Activated naive CD4-positive, alpha-beta T cell treated with anti-CD3 and anti-CD28 coated beads, Interleukin-2, amount 50 U/mL, for 72 hours (primary cell): Measurements from ENCODE around the gene PCBP3. TPM values are rescaled to one million over a fixed set of nuclear protein-coding genes. Genes with fewer than 3 reads are reported as not detected.
"Not testable (repeated sequence)": the region's sequence is repeated elsewhere in the genome, so short reads cannot be mapped to it uniquely, and the experiment has no call there.

Experiments
- ATAC-seq, 2 donors: fragments of 150-1000 bp; cut with Tn5 transposase; 2 replicates each; pipeline ENCODE4 v1.10.0; 2021; ENCODE audit warnings: mild to moderate bottlenecking in 2 of 2, moderate library complexity in 2 of 2
- DNase-seq, 2 donors: peaks; one replicate each; pipeline ENCODE4 v3.0.0; 2021 to 2022; ENCODE audit warnings: low spot score in 2 of 2
- H3K27ac Mint-ChIP-seq, 2 donors: one replicate each; pipeline ENCODE4 v1.8.0; 2022; ENCODE audit warnings: mild to moderate bottlenecking in 2 of 2, mixed read lengths in 2 of 2
- H3K36me3 Mint-ChIP-seq, 2 donors: one replicate each; pipeline ENCODE4 v1.8.0; 2022; ENCODE audit warnings: mixed read lengths in 2 of 2
- H3K9me3 Mint-ChIP-seq, 2 donors: one replicate each; pipeline ENCODE4 v1.8.0; 2022; ENCODE audit warnings: mixed read lengths in 2 of 2
- total RNA-seq, 2 donors: library from RNA; stranded (reverse); gene quantifications; one replicate each; pipeline ENCODE4 v1.2.3, GENCODE V29; 2022

The PCBP3 gene
- total RNA-seq, 2 donors from 2014 or later, result 19.7 to 26.3 TPM

DNA sequence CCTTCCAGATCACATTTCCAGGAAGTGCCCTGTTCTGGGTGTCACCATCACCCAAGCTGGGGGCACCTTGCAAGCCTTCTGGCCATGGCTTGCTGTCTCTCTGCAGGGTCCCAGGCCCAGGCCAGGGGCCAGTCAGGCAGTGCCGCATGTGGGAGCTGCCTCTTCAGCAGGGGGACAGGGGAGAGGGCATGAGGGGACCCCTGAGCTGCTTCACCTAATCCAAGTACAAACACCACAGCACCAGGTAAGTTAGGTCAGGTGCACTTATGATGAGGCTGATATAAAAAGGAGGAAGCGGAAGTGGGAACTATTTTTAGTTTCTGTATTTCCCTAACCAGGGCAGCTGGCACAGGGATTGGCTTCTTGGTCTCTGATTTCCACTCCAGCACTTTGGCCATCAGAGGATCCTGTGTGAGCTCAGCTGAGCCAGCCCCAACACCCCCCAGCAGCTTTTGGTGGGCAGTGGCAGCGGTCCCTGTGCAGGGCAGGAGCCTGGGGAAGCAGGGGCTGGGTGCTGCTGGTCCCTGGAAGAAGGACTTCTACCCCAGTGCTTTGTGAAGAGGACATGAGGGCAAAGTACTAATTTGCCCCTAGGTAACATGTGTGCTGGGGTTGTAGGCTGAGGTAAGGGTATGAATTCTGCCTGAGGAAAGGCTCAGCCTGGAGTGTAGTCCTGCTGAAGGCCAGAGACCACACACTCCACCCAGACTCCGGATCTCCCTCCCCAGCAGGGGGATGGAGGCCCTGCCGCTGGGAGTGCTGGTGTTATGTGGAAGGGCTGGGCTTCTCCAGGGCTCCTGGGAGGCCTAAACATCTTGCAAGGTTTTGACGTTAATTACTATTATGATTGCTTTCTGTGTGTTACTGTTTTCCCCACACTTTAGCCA, 3.3 kb upstream of the PCBP3 start:
- Mint-ChIP-seq H3K9me3 (no peaks in the 10 kb centered on the region), H3K27ac (no peak overlapping the region), H3K36me3 (no peaks in the 10 kb centered on the region)
- DNase-seq, result no peak
- ATAC-seq, result no peak

DNA sequence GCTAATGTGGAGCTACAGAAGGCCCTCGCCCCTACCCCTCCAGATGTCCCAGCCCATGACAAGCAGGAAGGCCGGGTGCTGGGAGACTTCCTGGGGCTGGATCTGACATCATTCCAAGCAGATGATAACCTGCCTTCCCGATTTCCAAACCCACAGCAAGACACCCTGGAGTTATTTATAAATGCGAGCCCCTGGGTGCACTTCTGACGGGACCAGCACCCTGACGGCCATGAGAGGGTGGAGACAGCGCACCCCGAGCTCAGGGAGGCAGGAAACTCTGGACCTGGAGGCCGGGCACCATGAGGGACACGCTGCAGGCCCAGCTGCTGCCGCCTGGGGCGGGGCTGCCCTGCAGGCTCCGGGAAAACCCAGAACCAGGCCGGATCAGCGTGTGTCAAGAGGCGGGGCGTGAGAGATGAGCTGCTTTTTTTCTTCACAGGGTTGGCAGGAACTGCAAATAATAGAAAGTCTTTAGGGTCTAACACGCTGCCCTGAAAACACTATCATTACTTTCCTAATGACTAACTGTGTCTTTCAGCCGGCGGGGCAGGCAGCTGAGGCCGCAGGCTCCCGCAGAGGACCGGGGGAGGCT, 2.5 kb upstream of the PCBP3 start:
- Mint-ChIP-seq H3K36me3 (no peaks in the 10 kb centered on the region), H3K9me3 (no peaks in the 10 kb centered on the region), H3K27ac (no peak overlapping the region)
- DNase-seq (no peak), ATAC-seq (no peak)

DNA sequence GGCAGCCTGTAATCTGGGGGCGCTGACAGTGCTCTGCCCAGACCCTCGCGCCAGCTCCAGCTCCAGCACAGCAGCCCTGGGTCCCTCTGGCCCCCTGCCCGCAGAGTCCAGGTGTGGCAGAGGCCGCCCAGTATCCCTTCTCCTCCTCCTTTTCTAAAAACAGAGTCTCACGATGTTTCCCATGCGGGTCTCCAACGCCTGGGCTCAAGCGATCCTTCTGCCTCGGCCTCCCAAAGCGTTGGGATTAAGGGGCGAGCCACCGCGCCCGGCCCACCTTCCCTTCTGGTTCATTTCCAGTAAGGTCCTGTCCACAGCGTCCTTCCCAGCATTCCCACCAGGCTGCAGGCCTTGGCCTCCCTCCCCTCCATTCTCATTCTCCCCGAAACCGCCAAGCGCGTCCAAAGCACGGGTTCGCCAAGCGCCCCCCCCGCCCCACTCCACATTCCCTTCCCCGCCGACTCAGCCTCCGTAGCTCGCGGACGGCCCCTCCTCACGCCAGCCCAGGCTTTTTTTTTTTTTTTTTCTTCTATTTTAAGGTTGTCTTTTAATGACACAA, 2.0 kb upstream of the PCBP3 start:
- no peak for DNase-seq
- ATAC-seq, result no peak
- Mint-ChIP-seq H3K36me3 (no peaks in the 10 kb centered on the region), H3K27ac (no peak overlapping the region), H3K9me3 (no peaks in the 10 kb centered on the region)

DNA sequence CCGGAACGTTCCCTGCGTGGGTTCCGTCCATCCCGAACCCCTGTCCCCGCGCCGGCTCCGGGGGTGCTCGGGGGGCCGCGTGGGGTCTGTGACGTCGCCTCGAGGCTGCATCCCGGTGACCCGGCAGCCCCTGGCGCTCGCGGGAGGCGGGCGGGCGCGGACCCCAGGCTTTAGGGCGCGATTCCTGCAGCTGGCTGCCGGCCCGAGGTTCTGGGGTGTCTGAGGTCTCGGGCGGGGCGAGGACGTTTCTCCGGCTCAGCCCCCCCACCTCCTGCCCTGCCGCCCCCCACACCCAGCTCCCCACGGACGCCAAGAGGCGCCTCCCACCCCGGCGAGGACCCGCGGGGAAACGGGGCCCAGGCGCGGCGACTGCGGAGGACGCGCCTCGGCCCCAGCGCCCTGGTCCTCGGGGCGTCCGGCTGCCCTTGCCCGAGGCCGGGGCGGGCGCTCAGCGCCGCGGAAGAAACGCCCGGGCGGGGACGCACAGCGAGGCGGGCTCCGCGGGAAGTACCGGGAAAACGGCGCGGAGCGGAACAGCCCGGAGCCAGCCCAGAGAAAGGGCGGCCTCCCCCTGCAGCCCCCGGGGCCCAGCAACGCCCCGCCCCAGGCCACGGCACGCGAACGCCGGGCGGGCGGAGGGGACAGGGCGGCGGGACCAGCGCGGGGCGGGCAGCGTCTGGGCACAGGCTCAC, 1.3 kb upstream of the PCBP3 start:
- DNase-seq, result peak in 1 of 2 donors; percentile 64
- peak; percentile 21 to 23 for ATAC-seq

DNA sequence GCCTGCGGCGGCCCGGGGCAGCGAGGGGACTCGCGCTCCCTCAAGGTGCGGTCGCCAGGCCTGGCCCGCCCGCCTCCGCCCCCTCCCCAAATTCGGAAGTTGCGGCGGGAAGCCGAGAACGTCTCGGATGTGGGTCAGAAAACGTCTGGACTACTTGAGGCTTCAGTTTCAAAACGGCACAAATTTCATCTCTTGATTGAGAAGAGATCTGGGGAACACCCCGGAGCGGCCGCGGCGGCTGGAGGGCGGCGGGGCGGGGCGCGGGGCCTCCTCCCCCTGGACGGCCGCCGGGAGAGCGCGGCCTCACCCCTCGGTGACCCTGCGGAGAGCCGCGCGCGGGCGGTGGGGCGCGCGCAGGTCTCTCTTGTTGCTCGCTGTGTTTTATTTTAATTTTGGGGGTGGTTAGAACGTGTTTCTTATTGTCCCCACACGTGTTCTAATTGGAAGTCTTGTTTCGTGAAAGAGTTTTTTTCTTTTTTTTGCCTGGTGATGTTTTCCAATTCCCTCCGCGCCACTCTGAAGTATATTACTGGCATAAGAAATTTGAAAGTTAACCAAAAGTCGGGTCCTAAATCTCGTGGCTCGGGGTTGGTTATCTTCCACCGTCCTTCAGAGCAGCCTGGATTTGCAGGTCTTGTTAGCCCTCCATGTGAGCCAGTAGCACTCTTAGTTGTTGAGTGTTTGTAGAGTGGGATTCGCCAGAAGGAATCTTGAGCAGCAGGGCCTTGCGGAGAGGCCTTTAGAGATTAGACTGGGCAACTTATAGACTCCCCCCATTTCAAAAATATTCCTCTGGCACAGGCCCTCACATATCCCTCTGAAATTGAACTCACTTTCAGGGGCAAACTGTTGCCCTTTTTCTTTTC, 749 bp downstream of the PCBP3 start:
- H3K27ac Mint-ChIP-seq, result peak overlapping the region; percentile 33 to 87
- ATAC-seq (peak in 1 of 2 donors; percentile 42), DNase-seq (peak; percentile 41 to 80)
- H3K9me3 Mint-ChIP-seq, result peaks cover 5 to 13% of the 10 kb centered on the region in 2 donors
- H3K36me3 Mint-ChIP-seq, result peaks cover 6 to 10% of the 10 kb centered on the region in 2 donors

More for the DNA sequence above, 1.3 kb upstream of the PCBP3 start:
- H3K27ac Mint-ChIP-seq, result no peak overlapping the region
- H3K36me3 Mint-ChIP-seq, result peaks cover 0 to 4% of the 10 kb centered on the region in 2 donors
- H3K9me3 Mint-ChIP-seq, result peaks cover 2 to 3% of the 10 kb centered on the region in 2 donors

DNA sequence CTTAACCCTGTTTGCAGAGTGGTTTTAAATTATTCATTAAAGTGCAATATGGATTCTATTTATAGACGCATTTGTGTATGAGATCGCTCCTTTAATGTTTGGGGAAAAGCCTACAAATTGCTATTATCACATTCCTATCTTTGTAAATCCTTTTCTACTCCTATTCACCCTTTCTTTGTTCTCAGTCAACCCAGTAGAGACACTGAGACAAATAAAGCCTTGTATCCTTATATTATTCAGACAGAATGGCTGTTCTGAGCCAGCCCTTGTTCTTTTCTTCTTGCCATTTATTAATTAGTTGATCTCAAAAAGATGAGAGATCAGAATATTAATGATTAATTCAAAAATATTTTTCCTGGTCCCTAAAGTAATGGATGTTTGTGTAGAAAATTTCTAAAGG, 8.4 kb downstream of the PCBP3 start:
- DNase-seq, result no peak
- Mint-ChIP-seq H3K27ac (no peak overlapping the region), H3K36me3 (peaks cover 9 to 14% of the 10 kb centered on the region in 2 donors), H3K9me3 (peaks cover 5 to 13% of the 10 kb centered on the region in 2 donors)
- ATAC-seq, result no peak

DNA sequence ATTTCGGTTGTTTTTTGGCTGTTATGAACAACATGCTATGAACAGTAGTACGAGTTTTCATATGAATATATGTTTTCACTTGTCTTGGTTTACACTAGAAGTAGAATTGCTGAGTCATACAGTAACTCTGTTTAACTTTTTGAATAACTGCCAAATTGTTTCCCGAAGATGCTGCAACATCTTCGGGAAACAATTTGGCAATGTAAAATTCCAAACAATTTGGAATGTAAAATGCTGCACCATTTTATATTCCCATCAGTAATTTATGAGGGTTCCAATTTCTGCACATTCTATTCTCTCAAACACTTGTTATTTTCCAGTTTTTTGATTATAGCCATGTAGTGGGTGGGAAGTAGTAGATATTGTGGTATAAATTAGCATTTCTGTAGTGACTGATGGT, 11.6 kb downstream of the PCBP3 start:
- H3K9me3 Mint-ChIP-seq, result no peaks in the 10 kb centered on the region
- no peak overlapping the region for H3K27ac Mint-ChIP-seq
- ATAC-seq, result no peak
- no peak for DNase-seq
- peaks cover 0 to 7% of the 10 kb centered on the region in 2 donors for H3K36me3 Mint-ChIP-seq

DNA sequence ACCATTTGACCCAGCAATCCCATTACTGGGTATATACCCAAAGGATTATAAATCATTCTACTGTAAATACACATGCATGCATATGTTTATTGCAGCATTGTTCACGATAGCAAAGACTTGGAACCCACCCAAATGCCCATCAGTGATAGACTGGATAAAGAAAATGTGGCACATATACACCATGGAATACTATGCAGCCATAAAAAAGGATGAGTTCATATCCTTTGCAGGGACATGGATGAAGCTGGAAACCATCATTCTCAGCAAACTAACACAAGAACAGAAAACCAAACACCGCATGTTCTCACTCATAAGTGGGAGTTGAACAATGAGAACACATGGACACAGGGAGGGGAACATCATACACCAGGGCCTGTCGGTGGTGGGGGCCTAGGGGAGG, 12.6 kb downstream of the PCBP3 start:
- not testable (repeated sequence) for H3K27ac Mint-ChIP-seq, H3K9me3 Mint-ChIP-seq, H3K36me3 Mint-ChIP-seq, ATAC-seq, DNase-seq

DNA sequence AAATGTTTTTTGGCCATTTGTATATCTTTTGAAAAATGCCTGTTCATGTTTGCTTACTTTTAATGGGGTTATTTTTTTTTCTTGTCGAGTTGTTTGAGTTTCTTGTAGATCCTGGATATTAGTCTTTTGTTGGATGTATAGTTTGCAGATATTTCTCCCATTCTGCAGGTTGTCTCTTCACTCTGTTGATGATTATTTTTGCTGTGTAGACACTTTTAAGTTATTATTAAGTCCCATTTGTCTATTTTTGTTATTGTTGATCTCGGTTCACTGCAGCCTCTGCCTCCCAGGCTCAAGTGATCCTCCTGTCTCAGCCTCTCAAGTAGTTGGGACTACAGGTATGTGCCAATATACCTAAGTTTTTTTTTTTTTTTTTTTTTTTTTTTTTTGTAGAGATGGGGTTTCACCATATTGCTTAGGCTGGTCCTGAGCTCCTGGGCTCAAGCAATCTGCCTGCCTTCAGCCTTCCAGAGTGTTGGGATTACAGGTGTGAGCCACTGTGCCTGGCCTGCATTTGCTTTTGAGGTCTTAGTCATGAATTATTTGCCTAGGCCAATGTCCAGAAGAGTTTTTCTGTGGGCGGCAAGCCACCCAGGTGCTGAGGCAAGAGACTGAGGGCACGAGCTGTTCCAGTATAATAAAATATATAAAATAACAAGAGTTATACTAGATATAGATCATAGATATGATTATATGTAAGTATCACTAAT, 18.5 kb downstream of the PCBP3 start:
- H3K27ac Mint-ChIP-seq, ATAC-seq, DNase-seq: not testable (repeated sequence)
- peaks cover 10 to 14% of the 10 kb centered on the region in 2 donors for H3K36me3 Mint-ChIP-seq
- peaks cover 10 to 12% of the 10 kb centered on the region in 2 donors for H3K9me3 Mint-ChIP-seq

DNA sequence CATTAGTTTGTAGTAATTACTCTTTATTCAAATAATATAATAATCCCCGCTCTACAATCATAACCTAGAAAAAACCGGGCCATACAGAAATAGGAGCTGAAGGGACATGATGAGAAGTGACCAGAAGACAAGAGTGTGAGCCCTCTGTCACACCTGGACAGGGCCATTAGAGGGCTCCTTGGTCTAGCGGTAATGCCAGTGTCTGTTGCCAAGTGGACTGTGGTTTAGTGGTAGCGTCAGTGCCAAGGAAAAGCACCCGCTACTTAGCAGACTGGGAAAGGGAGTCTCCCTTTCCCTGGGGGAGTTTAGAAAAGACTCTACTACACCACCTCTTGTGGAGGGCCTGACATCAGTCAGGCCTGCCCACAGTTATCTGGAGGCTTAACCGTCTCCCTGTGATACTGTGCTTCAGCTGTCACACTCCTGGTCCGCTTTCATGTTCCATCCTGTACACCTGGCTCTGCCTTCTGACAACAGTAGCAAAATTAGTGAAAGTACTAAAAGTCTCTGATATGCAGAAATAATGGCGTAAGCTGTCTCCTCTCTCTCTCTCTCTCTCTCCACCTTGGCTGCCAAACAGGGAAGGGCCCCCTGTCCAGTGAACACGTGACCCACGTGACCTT, 19.2 kb downstream of the PCBP3 start:
- not testable (repeated sequence) for H3K27ac Mint-ChIP-seq
- H3K9me3 Mint-ChIP-seq, result peaks cover 14% of the 10 kb centered on the region in 2 donors

DNA sequence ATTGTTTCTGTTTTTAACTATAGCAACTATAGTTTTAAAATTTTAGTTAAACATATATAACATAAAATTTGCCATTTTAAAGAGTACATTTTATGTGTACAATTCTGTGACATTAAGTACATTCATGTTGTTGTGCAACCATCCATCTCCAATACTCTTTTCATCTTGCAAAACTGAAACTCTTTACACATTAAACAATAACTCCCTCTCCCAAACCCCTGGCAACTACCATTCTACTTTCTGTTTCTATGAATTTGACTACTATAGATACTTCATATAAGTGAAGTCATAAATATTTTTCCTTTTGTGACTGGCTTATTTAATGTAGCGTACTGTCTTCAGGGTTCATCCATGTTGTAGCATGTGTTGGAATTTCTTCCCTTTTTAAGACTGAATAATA, 25.9 kb downstream of the PCBP3 start:
- peaks cover 31 to 36% of the 10 kb centered on the region in 2 donors for H3K36me3 Mint-ChIP-seq
- peaks cover 17 to 20% of the 10 kb centered on the region in 2 donors for H3K9me3 Mint-ChIP-seq
- peak in 1 of 2 donors; percentile 54 for ATAC-seq
- no peak for DNase-seq
- no peak overlapping the region for H3K27ac Mint-ChIP-seq

More for the DNA sequence above, 19.2 kb downstream of the PCBP3 start:
- H3K36me3 Mint-ChIP-seq, result peaks cover 16 to 18% of the 10 kb centered on the region in 2 donors
- not testable (repeated sequence) for DNase-seq, ATAC-seq

DNA sequence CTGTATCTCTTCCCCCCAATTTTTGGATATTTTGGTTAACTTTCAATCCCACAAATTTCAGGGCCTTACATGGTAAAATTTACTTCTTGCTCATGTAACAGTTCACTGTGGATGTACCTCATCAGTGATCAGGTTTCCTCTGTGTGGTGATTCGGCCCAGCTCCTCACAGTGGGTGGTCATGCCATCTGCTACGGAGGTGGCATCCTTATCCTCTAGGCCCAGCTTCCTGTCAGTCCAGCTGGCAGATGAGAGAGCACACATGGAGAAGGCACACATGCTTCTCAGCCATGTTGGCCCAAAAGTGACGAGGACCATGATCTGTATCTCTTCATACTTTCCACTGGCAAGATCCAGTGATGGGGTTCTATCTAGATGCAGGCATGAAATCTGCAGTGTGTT, 27.2 kb downstream of the PCBP3 start:
- no peak overlapping the region for H3K27ac Mint-ChIP-seq
- ATAC-seq, result no peak
- DNase-seq, result no peak
- peaks cover 12 to 14% of the 10 kb centered on the region in 2 donors for H3K9me3 Mint-ChIP-seq
- H3K36me3 Mint-ChIP-seq, result peaks cover 31 to 35% of the 10 kb centered on the region in 2 donors

DNA sequence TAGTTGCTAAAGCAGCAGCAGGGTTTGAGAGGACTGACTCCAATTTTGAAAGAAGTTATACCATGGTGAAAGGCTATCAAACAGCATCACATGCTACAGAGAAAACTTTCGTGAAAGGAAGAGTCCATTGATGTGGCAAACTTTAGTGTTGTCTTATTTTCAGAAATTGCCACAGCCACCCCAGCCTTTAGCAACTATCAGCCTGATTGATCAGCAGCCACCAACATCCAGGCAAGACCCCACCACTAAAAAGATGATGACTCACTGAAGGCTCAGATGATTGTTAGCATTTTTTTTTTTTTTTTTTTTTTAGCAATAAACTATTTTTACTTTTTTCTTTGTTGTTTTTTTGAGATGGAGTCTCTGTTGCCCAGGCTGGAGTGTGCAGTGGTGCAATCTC, 35.3 kb downstream of the PCBP3 start:
- H3K9me3 Mint-ChIP-seq, H3K36me3 Mint-ChIP-seq, H3K27ac Mint-ChIP-seq, DNase-seq: not testable (repeated sequence)
- ATAC-seq, result peak in 1 of 2 donors; percentile 55

DNA sequence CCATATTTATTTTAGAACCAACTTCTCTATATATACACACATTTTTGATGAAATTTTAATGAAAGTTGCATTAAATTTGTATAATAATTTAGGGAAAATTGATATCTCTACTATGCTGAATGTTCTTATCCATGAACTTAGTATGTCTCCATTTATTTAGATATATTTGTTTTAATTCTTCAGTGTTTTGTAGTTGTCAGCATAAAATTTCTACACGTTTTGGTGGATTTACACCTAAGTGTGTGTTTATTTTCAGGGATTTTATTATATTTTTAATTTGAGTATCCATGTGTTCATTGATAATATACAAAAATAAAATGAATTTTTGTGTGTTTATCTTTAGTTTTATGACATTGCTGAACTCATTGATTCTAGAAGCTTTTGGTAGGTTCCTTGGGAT, 36.7 kb downstream of the PCBP3 start:
- Mint-ChIP-seq H3K36me3 (peaks cover 0 to 10% of the 10 kb centered on the region in 2 donors), H3K27ac (no peak overlapping the region), H3K9me3 (peaks cover 0 to 5% of the 10 kb centered on the region in 2 donors)
- DNase-seq (no peak), ATAC-seq (no peak)

DNA sequence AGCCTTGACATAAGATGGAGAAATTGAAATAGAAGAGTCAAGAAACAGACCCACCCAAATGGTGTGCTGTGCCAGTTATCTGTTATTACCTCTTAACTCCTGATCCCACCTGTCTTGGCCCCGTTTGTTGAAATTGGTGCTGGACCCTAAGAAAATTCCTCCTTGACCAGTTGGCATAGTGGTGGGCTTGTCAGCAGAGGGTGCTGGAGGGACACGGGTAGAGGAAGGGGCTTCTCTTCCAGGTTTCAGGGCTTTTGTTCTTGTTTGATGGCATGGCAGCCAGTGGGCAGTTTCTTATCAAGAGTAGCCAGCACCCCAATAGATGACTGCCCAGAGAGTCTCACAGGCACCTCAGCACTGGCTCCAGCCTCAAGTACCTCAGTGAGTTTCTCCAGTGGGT, 51.6 kb downstream of the PCBP3 start:
- DNase-seq (no peak), ATAC-seq (no peak)
- H3K9me3 Mint-ChIP-seq, result peaks cover 5 to 15% of the 10 kb centered on the region in 2 donors
- peaks cover 0 to 19% of the 10 kb centered on the region in 2 donors for H3K36me3 Mint-ChIP-seq
- no peak overlapping the region for H3K27ac Mint-ChIP-seq
